Loucy (cell line): ENCODE data around the gene SIGLEC6.

Experiments
- H2AFZ ChIP-seq: fragments of 200-600 bp; sonication (generic); 2 replicates; pipeline ENCODE4 v1.6.0; 2016; ENCODE audit warnings: antibody characterized with exemption, mild to moderate bottlenecking, low read length, moderate library complexity
- H3F3A ChIP-seq: fragments of 200-600 bp; 2 replicates; pipeline ENCODE4 v1.6.0; 2016; ENCODE audit warnings: antibody characterized with exemption, low read depth, mild to moderate bottlenecking
- H3K27me3 ChIP-seq: fragments of 200-600 bp; sonication (generic); 2 replicates; pipeline ENCODE4 v1.6.1; 2014; ENCODE audit warnings: low read length, mild to moderate bottlenecking; ENCODE audit not compliant: insufficient read depth, poor library complexity, severe bottlenecking
- H3K36me3 ChIP-seq: fragments of 200-600 bp; sonication (generic); 2 replicates; pipeline ENCODE4 v1.6.1; 2016; ENCODE audit warnings: low read length; ENCODE audit not compliant: insufficient read depth
- H3K4me1 ChIP-seq: fragments of 200-600 bp; sonication (generic); 2 replicates; pipeline ENCODE4 v1.5.1; 2014; ENCODE audit warnings: low read length, mild to moderate bottlenecking; ENCODE audit not compliant: insufficient read depth, poor library complexity, severe bottlenecking
- H3K4me2 ChIP-seq: fragments of 200-600 bp; sonication (generic); 2 replicates; pipeline ENCODE4 v1.6.0; 2014; ENCODE audit warnings: antibody characterized with exemption, low read length, low read depth, mild to moderate bottlenecking; ENCODE audit not compliant: poor library complexity, severe bottlenecking
- H3K4me3 ChIP-seq: fragments of 200-600 bp; sonication (generic); 2 replicates; pipeline ENCODE4 v1.5.1; 2014; ENCODE audit warnings: low read length, mild to moderate bottlenecking, mixed read lengths; ENCODE audit not compliant: poor library complexity, severe bottlenecking
- H3K79me2 ChIP-seq: fragments of 200-600 bp; sonication (generic); 2 replicates; pipeline ENCODE4 v1.6.1; 2014; ENCODE audit warnings: low read length; ENCODE audit not compliant: insufficient read depth
- H3K9ac ChIP-seq: fragments of 200-600 bp; sonication (generic); 2 replicates; pipeline ENCODE4 v1.6.0; 2014; ENCODE audit warnings: mild to moderate bottlenecking, low read depth, low read length, moderate library complexity; ENCODE audit not compliant: poor library complexity, severe bottlenecking
- H3K9me2 ChIP-seq: fragments of 200-600 bp; sonication (generic); replicated peaks from 2 replicates; pipeline ENCODE4 v1.6.1; 2016; ENCODE audit warnings: low read depth, low read length, mixed read lengths
- H3K9me3 ChIP-seq: fragments of 200-600 bp; sonication (generic); 2 replicates; pipeline ENCODE4 v1.6.1; 2014; ENCODE audit warnings: mild to moderate bottlenecking, antibody characterized with exemption, low read length, low read depth; ENCODE audit not compliant: insufficient read depth
- H4K20me1 ChIP-seq: fragments of 200-600 bp; sonication (generic); 2 replicates; pipeline ENCODE4 v1.6.0; 2014; ENCODE audit warnings: antibody characterized with exemption, low read length, mild to moderate bottlenecking; ENCODE audit not compliant: insufficient read depth, poor library complexity, severe bottlenecking
- EZH2phosphoT487 ChIP-seq: fragments of 200-600 bp; IDR thresholded peaks from 2 replicates; pipeline ENCODE4 v1.6.1; 2018; ENCODE audit warnings: antibody characterized with exemption, mild to moderate bottlenecking, moderate library complexity, borderline replicate concordance
- TF ChIP-seq, protein P1 (sequence below): fragments of 200-600 bp; sonication (generic); conservative IDR thresholded peaks from 2 replicates; pipeline ENCODE4 v1.5.1; 2014; ENCODE audit warnings: mild to moderate bottlenecking, antibody characterized with exemption, low read length

The SIGLEC6 gene

DNA sequence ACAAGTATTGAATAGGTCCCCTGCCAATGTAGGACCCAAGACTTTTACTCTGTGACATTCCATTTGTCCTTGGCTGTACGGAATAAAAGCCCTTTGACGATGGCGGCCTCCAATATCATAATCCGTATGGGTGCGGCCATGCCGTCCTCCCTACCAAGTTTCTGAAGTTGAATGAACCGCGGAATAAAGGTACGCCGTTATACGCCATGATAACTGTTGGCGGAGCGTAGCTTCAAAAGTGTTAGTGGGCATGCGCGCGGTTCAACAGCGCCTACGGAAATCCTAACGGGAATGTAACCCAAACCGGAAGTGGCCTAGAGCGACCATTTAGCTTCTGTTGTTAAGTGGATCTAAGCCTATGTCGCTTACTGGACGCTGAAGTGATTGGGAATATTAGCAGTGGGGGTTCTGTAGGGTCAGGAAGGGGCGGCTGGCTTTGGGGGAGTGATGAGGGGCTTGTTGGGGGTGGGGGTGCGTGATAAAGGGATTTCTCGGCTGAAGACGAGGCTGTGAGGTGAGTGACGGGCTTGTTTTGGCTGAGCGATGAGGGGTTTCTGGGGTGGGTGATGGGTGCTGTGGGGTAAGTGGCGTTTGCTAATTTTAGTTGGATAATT is 39.6 kb upstream of the SIGLEC6 start, which contains the start of gene ZNF175:
Gene ZNF175 (plus strand): TSS at position 322 of the 614 bp plus-strand sequence. CDS start 2,047 bp downstream, outside the sequence.
- H3K9me2 ChIP-seq: no peaks in the 10 kb centered on the region
- peak within 1 kb of the TSS; percentile 95 for H2AFZ ChIP-seq
- H3K9ac ChIP-seq: peak within 1 kb of the TSS; percentile 75
- peak within 1 kb of the TSS; percentile 96 for H3K4me2 ChIP-seq
- peaks cover 27% of the 10 kb centered on the region for H3K79me2 ChIP-seq
- H3K27me3 ChIP-seq: no peaks in the 10 kb centered on the region
- TF ChIP-seq, protein P1, sequence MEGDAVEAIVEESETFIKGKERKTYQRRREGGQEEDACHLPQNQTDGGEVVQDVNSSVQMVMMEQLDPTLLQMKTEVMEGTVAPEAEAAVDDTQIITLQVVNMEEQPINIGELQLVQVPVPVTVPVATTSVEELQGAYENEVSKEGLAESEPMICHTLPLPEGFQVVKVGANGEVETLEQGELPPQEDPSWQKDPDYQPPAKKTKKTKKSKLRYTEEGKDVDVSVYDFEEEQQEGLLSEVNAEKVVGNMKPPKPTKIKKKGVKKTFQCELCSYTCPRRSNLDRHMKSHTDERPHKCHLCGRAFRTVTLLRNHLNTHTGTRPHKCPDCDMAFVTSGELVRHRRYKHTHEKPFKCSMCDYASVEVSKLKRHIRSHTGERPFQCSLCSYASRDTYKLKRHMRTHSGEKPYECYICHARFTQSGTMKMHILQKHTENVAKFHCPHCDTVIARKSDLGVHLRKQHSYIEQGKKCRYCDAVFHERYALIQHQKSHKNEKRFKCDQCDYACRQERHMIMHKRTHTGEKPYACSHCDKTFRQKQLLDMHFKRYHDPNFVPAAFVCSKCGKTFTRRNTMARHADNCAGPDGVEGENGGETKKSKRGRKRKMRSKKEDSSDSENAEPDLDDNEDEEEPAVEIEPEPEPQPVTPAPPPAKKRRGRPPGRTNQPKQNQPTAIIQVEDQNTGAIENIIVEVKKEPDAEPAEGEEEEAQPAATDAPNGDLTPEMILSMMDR: no peak
- no peak for TF ChIP-seq EZH2phosphoT487
- H3K36me3 ChIP-seq: no peaks in the 10 kb centered on the region
- H4K20me1 ChIP-seq: no peaks in the 10 kb centered on the region
- no peaks in the 10 kb centered on the region for H3K9me3 ChIP-seq
- H3K4me3 ChIP-seq: peak within 1 kb of the TSS; percentile 86
- peaks cover 50% of the 10 kb centered on the region for H3K4me1 ChIP-seq
- H3F3A ChIP-seq: no peaks in the 10 kb centered on the region; the same call in 1 of the 2 replicates

DNA sequence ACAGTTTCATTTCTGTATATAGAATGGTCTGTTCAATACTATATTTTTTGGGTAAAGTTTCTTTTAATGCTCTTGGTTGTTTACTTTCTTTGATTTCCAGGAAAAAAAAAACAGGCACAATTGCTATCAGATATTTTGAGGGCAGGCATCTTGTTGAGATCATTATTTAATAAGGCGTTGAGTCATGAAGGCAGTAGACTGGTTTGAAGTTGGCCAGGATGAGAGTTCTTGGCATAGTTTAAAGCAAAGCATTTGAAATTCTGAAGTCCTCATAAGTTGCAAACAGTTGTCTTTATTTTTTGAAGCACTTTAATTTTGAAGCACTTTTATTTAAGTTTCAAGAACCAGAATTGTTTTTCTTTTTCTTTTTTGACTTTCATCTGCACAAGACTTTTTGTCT is 37.0 kb upstream of the SIGLEC6 start:
- no peaks in the 10 kb centered on the region; the same call in 1 of the 2 replicates for H3F3A ChIP-seq
- H3K4me1 ChIP-seq: peaks cover 56% of the 10 kb centered on the region
- H3K36me3 ChIP-seq: no peaks in the 10 kb centered on the region
- H3K4me3 ChIP-seq: no peak overlapping the region
- H3K79me2 ChIP-seq: peaks cover 23% of the 10 kb centered on the region
- H3K4me2 ChIP-seq: no peak overlapping the region
- H3K9ac ChIP-seq: no peak overlapping the region
- no peaks in the 10 kb centered on the region for H3K9me3 ChIP-seq
- H4K20me1 ChIP-seq: no peaks in the 10 kb centered on the region
- TF ChIP-seq EZH2phosphoT487: no peak
- TF ChIP-seq, protein P1: no peak
- no peak overlapping the region for H2AFZ ChIP-seq
- H3K9me2 ChIP-seq: no peaks in the 10 kb centered on the region
- H3K27me3 ChIP-seq: no peaks in the 10 kb centered on the region

GRCh38 chr19:51567583-51567982 is 36.1 kb upstream of the SIGLEC6 start:
- Histone ChIP-seq H3K4me1 (peaks cover 48% of the 10 kb centered on the region), H3K9me2 (no peaks in the 10 kb centered on the region), H3K36me3 (no peaks in the 10 kb centered on the region), H3K4me2 (no peak overlapping the region), H3K27me3 (no peaks in the 10 kb centered on the region), H3K9me3 (no peaks in the 10 kb centered on the region), H3K4me3 (no peak overlapping the region), H4K20me1 (no peaks in the 10 kb centered on the region), H3K79me2 (peaks cover 14% of the 10 kb centered on the region), H2AFZ (no peak overlapping the region), H3F3A (no peaks in the 10 kb centered on the region; the same call in 1 of the 2 replicates), H3K9ac (no peak overlapping the region)
- no peak for TF ChIP-seq EZH2phosphoT487
- TF ChIP-seq, protein P1: no peak
